ENCODE measurements around the gene CYSLTR1. TPM values are rescaled to one million over a fixed set of nuclear protein-coding genes. Genes with fewer than 3 reads are reported as not detected.
"Not testable (repeated sequence)": the region's sequence is repeated elsewhere in the genome, so short reads cannot be mapped to it uniquely, and the experiment has no call there.

CYSLTR1 gene
- total RNA-seq, 1 donor from 2014 or later = 0.25 TPM

DNA sequence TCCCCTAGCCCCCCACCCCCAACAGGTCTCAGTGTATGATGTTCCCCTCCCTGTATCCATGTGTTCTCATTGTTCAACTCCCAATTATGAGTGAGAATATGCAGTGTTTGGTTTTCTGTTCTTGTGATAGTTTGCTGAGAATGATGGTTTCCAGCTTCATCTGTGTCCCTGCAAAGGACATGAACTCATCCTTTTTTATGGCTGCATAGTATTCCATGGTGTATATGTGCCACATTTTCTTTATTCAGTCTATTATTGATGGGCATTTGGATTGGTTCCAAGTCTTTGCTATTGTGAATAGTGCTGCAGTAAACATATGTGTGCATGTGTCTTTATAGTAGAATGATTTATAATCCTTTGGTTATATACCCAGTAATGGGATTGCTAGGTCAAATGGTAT is 101.4 kb downstream of the CYSLTR1 start:
- DNase-seq (ENCODE audit: low spot score); ATAC-seq: not testable (repeated sequence)

Other genes starting within 250 kb of the CYSLTR1 start
- 158 TPM for gene PGK1, start 223.4 kb downstream of the CYSLTR1 start, total RNA-seq
- 3.0 TPM for gene TAF9B, start 188.0 kb downstream of the CYSLTR1 start, total RNA-seq